ENCODE measurements around the gene ZC3H7A.

The ZC3H7A gene

GRCh38 chr16:11762431-11762830 is 34.6 kb downstream of the ZC3H7A start:
- H3K9me3 ChIP-seq, result no peaks in the 10 kb centered on the region
- H3K4me3 ChIP-seq (ENCODE audit: low read depth, low read length), result no peak overlapping the region
- TF ChIP-seq CTCF (IDR thresholded peaks at IDR 0.05; ENCODE audit: low read depth, low read length), result no peak
- no peak for DNase-seq
- peaks cover 84% of the 10 kb centered on the region for H3K36me3 ChIP-seq
- H3K4me1 ChIP-seq, result no peaks in the 10 kb centered on the region
- no peaks in the 10 kb centered on the region for H3K27me3 ChIP-seq

GRCh38 chr16:11759997-11760396 is 37.1 kb downstream of the ZC3H7A start:
- Histone ChIP-seq H3K27me3 (no peaks in the 10 kb centered on the region), H3K4me3 (ENCODE audit: low read depth, low read length) (no peak overlapping the region), H3K4me1 (no peaks in the 10 kb centered on the region), H3K36me3 (peaks cover 79% of the 10 kb centered on the region), H3K9me3 (no peaks in the 10 kb centered on the region)
- DNase-seq, result no peak
- TF ChIP-seq CTCF (IDR thresholded peaks at IDR 0.05; ENCODE audit: low read depth, low read length), result no peak

GRCh38 chr16:11759163-11759834 is 37.8 kb downstream of the ZC3H7A start:
- Histone ChIP-seq H3K9me3 (no peaks in the 10 kb centered on the region), H3K4me3 (ENCODE audit: low read depth, low read length) (no peak overlapping the region), H3K4me1 (no peaks in the 10 kb centered on the region), H3K27me3 (no peaks in the 10 kb centered on the region), H3K36me3 (peaks cover 75% of the 10 kb centered on the region)
- no peak for TF ChIP-seq CTCF (IDR thresholded peaks at IDR 0.05; ENCODE audit: low read depth, low read length)
- no peak for DNase-seq

- peaks cover 76% of the 10 kb centered on the region for H3K36me3 ChIP-seq
- H3K4me1 ChIP-seq, result no peaks in the 10 kb centered on the region
- no peak overlapping the region for H3K4me3 ChIP-seq (ENCODE audit: low read depth, low read length)
- no peaks in the 10 kb centered on the region for H3K27me3 ChIP-seq
- DNase-seq, result no peak
- no peak for TF ChIP-seq CTCF (IDR thresholded peaks at IDR 0.05; ENCODE audit: low read depth, low read length)
- H3K9me3 ChIP-seq, result no peaks in the 10 kb centered on the region
These were observed 39.1 kb downstream of the ZC3H7A start for GRCh38 chr16:11757671-11758545.

- Histone ChIP-seq H3K36me3 (peaks cover 78% of the 10 kb centered on the region), H3K9me3 (no peaks in the 10 kb centered on the region), H3K4me1 (no peaks in the 10 kb centered on the region), H3K27me3 (no peaks in the 10 kb centered on the region), H3K4me3 (ENCODE audit: low read depth, low read length) (no peak overlapping the region)
- no peak for DNase-seq
- TF ChIP-seq CTCF (IDR thresholded peaks at IDR 0.05; ENCODE audit: low read depth, low read length), result no peak
These were observed 40.8 kb downstream of the ZC3H7A start for GRCh38 chr16:11756248-11756647.

Measured in BE2C (cell line).